GM23338 (cell line): Measurements from ENCODE around the gene CXCR3. TPM values are rescaled to one million over a fixed set of nuclear protein-coding genes. Genes with fewer than 3 reads are reported as not detected.

Experiments used
- ATAC-seq: fragments of 200-7000 bp; cut with Tn5 transposase; 3 replicates; pipeline ENCODE4 v1.9.1; 2020
- DNase-seq: peaks from one replicate; pipeline ENCODE4 v3.0.0-alpha.2; 2015; ENCODE audit warnings: low spot score
- H2AFZ ChIP-seq: fragments of 200-600 bp; sonication (generic); 2 replicates; pipeline ENCODE4 v1.8.0; 2016; ENCODE audit warnings: antibody characterized with exemption, mild to moderate bottlenecking, moderate library complexity
- H3F3A ChIP-seq: fragments of 200-600 bp; sonication (generic); replicated peaks from 2 replicates; pipeline ENCODE4 v1.8.0; 2017; ENCODE audit warnings: antibody characterized with exemption, mixed run types, low read depth
- H3K27ac ChIP-seq: fragments of 200-600 bp; sonication (generic); 2 replicates; pipeline ENCODE4 v1.6.1; 2016; ENCODE audit warnings: low read depth
- H3K27me3 ChIP-seq: fragments of 200-600 bp; sonication (generic); 2 replicates; pipeline ENCODE4 v1.8.0; 2016; ENCODE audit warnings: mild to moderate bottlenecking, mixed run types, moderate library complexity; ENCODE audit not compliant: insufficient read depth
- H3K36me3 ChIP-seq: fragments of 200-600 bp; sonication (generic); 2 replicates; pipeline ENCODE4 v1.8.0; 2016; ENCODE audit warnings: mild to moderate bottlenecking; ENCODE audit not compliant: insufficient read depth
- H3K4me1 ChIP-seq: fragments of 200-600 bp; sonication (generic); 2 replicates; pipeline ENCODE4 v1.8.0; 2016; ENCODE audit warnings: mild to moderate bottlenecking, moderate library complexity; ENCODE audit not compliant: insufficient read depth
- H3K4me2 ChIP-seq: fragments of 200-600 bp; sonication (generic); 2 replicates; pipeline ENCODE4 v1.7.1; 2017; ENCODE audit warnings: mixed run types
- H3K4me3 ChIP-seq: fragments of 200-600 bp; sonication (generic); 2 replicates; pipeline ENCODE4 v1.6.1; 2016; ENCODE audit warnings: mixed run types
- H3K79me2 ChIP-seq: fragments of 200-600 bp; sonication (generic); replicated peaks from 2 replicates; pipeline ENCODE4 v1.8.0; 2017; ENCODE audit warnings: mild to moderate bottlenecking; ENCODE audit not compliant: insufficient read depth
- H3K9me2 ChIP-seq: fragments of 200-600 bp; sonication (generic); 2 replicates; pipeline ENCODE4 v1.8.0; 2017; ENCODE audit not compliant: insufficient read depth
- H4K20me1 ChIP-seq: fragments of 200-600 bp; sonication (generic); replicated peaks from 2 replicates; pipeline ENCODE4 v1.8.0; 2017; ENCODE audit warnings: mild to moderate bottlenecking; ENCODE audit not compliant: insufficient read depth
- H3K27ac Mint-ChIP-seq: 2 replicates; pipeline ENCODE4 v1.8.0; 2020; ENCODE audit warnings: inconsistent platforms, mild to moderate bottlenecking, moderate library complexity, mixed read lengths
- H3K27me3 Mint-ChIP-seq: 3 replicates; pipeline ENCODE4 v1.8.0; 2022; ENCODE audit warnings: low read depth, mild to moderate bottlenecking, moderate library complexity, mixed read lengths, inconsistent platforms; ENCODE audit not compliant: insufficient read depth, poor library complexity
- H3K36me3 Mint-ChIP-seq: 3 replicates; pipeline ENCODE4 v1.8.0; 2021; ENCODE audit warnings: low read depth, mild to moderate bottlenecking, inconsistent platforms, moderate library complexity, mixed read lengths
- H3K4me1 Mint-ChIP-seq: 3 replicates; pipeline ENCODE4 v1.8.0; 2020; ENCODE audit warnings: mild to moderate bottlenecking, inconsistent platforms, mixed read lengths
- H3K4me3 Mint-ChIP-seq: 3 replicates; pipeline ENCODE4 v1.8.0; 2021; ENCODE audit warnings: moderate library complexity, mild to moderate bottlenecking, inconsistent platforms, mixed read lengths
- H3K9me3 Mint-ChIP-seq: 3 replicates; pipeline ENCODE4 v1.8.0; 2020; ENCODE audit warnings: moderate library complexity, mild to moderate bottlenecking, inconsistent platforms, mixed read lengths
- CREB1 ChIP-seq: fragments of 250-450 bp; sonication (Bioruptor Pico); IDR thresholded peaks from 2 replicates; pipeline ENCODE4 v1.5.0; 2020; ENCODE audit warnings: low read depth, mild to moderate bottlenecking, moderate library complexity
- EZH2 ChIP-seq: fragments of 200-600 bp; sonication (generic); IDR thresholded peaks from one replicate; pipeline ENCODE4 v1.8.0; 2017; ENCODE audit warnings: antibody characterized with exemption, mild to moderate bottlenecking, low read depth; ENCODE audit not compliant: unreplicated experiment
- EZH2phosphoT487 ChIP-seq: fragments of 200-600 bp; sonication (generic); IDR thresholded peaks from one replicate; pipeline ENCODE4 v1.8.1; 2018; ENCODE audit warnings: antibody characterized with exemption; ENCODE audit not compliant: unreplicated experiment
- JUNB ChIP-seq: IDR thresholded peaks from one replicate; pipeline ENCODE4 v1.6.1; 2016; ENCODE audit warnings: antibody characterized with exemption; ENCODE audit not compliant: unreplicated experiment
- NANOG ChIP-seq: IDR thresholded peaks from 2 replicates; pipeline ENCODE4 v1.6.1; 2016; ENCODE audit warnings: antibody characterized with exemption, borderline replicate concordance
- POLR2AphosphoS5 ChIP-seq: IDR thresholded peaks from 2 replicates; pipeline ENCODE4 v1.6.1; 2016; ENCODE audit warnings: antibody characterized with exemption, low read depth
- STAT1 ChIP-seq: IDR thresholded peaks from one replicate; pipeline ENCODE4 v1.6.1; 2016; ENCODE audit warnings: antibody characterized with exemption; ENCODE audit not compliant: unreplicated experiment
- ZNF114 ChIP-seq: fragments of 250-450 bp; sonication (Bioruptor Pico); IDR thresholded peaks from 2 replicates; pipeline ENCODE4 v1.5.0; 2020; ENCODE audit warnings: mild to moderate bottlenecking, moderate library complexity
- ZNF331 ChIP-seq: fragments of 250-450 bp; sonication (Bioruptor Pico); IDR thresholded peaks from 2 replicates; pipeline ENCODE4 v1.5.0; 2020; ENCODE audit warnings: low read depth, mild to moderate bottlenecking, moderate library complexity
- polyA plus RNA-seq: library from polyadenylated mRNA; unstranded; fragments of >200 nt; fragmentation: Nextera tagmentation; extraction: Ambion mirVana; gene quantifications from 2 replicates; pipeline ENCODE4 v1.2.1, GENCODE V29; 2016
- total RNA-seq: library from RNA; depleted of rRNA; stranded (reverse); fragments of >200 nt; shearing (Covaris generic); gene quantifications from 2 replicates; pipeline ENCODE4 v1.2.3, GENCODE V29; 2014
- TF ChIP-seq, protein P1 (sequence below): fragments of 250-450 bp; sonication (Bioruptor Pico); IDR thresholded peaks from 2 replicates; pipeline ENCODE4 v1.5.0; 2020; ENCODE audit warnings: mild to moderate bottlenecking, moderate library complexity
- TF ChIP-seq, protein P2 (sequence below): IDR thresholded peaks from one replicate; pipeline ENCODE4 v1.6.1; 2018; ENCODE audit warnings: antibody characterized with exemption; ENCODE audit not compliant: unreplicated experiment
- TF ChIP-seq, protein P3 (sequence below): IDR thresholded peaks from 2 replicates; pipeline ENCODE4 v1.6.1; 2016; ENCODE audit warnings: antibody characterized with exemption
- TF ChIP-seq, protein P4 (sequence below), 2 experiments: fragments of 200-600 bp in 1 of 2; sonication (generic) in 1 of 2; conservative IDR thresholded peaks; 2 replicates each; pipeline versions ENCODE4 v1.5.1 to v1.6.1; 2016 to 2017; ENCODE audit warnings: antibody characterized with exemption in 2 of 2, low read depth in 2 of 2, mild to moderate bottlenecking in 2 of 2, moderate library complexity in 1 of 2

The CXCR3 gene
- total and polyA plus RNA-seq, 2 experiments from 2014 or later: not detected

DNA sequence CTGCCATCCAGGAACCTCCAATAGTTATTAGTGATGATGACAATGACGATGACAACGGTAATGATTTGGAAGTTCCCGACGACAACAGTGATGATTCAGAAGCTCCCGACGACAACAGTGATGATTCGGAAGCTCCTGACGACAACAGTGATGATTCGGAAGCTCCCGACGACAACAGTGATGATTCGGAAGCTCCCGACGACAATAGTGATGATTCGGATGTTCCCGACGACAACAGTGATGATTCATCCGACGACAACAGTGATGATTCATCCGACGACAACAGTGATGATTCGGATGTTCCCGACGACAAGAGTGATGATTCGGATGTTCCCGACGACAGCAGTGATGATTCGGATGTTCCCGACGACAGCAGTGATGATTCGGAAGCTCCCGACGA, 14.7 kb downstream of the CXCR3 start:
- H3K4me2 ChIP-seq: no peak overlapping the region
- H3K4me3 ChIP-seq: no peak overlapping the region
- H3K36me3 ChIP-seq: no peaks in the 10 kb centered on the region
- no peaks in the 10 kb centered on the region for H3F3A ChIP-seq
- Mint-ChIP-seq H3K36me3 (peaks cover 44% of the 10 kb centered on the region), H3K9me3 (no peaks in the 10 kb centered on the region; the same call in 2 of the 3 replicates), H3K4me3 (no peak overlapping the region), H3K27ac (peak overlapping the region; percentile 85), H3K4me1 (peaks cover 3% of the 10 kb centered on the region; the same call in 1 of the 3 replicates), H3K27me3 (no peaks in the 10 kb centered on the region)
- no peaks in the 10 kb centered on the region for H3K4me1 ChIP-seq
- H4K20me1 ChIP-seq: no peaks in the 10 kb centered on the region
- H2AFZ ChIP-seq: no peak overlapping the region
- H3K9me2 ChIP-seq: no peaks in the 10 kb centered on the region
- no peak for DNase-seq
- no peak for TF ChIP-seq JUNB
- TF ChIP-seq, protein P1, sequence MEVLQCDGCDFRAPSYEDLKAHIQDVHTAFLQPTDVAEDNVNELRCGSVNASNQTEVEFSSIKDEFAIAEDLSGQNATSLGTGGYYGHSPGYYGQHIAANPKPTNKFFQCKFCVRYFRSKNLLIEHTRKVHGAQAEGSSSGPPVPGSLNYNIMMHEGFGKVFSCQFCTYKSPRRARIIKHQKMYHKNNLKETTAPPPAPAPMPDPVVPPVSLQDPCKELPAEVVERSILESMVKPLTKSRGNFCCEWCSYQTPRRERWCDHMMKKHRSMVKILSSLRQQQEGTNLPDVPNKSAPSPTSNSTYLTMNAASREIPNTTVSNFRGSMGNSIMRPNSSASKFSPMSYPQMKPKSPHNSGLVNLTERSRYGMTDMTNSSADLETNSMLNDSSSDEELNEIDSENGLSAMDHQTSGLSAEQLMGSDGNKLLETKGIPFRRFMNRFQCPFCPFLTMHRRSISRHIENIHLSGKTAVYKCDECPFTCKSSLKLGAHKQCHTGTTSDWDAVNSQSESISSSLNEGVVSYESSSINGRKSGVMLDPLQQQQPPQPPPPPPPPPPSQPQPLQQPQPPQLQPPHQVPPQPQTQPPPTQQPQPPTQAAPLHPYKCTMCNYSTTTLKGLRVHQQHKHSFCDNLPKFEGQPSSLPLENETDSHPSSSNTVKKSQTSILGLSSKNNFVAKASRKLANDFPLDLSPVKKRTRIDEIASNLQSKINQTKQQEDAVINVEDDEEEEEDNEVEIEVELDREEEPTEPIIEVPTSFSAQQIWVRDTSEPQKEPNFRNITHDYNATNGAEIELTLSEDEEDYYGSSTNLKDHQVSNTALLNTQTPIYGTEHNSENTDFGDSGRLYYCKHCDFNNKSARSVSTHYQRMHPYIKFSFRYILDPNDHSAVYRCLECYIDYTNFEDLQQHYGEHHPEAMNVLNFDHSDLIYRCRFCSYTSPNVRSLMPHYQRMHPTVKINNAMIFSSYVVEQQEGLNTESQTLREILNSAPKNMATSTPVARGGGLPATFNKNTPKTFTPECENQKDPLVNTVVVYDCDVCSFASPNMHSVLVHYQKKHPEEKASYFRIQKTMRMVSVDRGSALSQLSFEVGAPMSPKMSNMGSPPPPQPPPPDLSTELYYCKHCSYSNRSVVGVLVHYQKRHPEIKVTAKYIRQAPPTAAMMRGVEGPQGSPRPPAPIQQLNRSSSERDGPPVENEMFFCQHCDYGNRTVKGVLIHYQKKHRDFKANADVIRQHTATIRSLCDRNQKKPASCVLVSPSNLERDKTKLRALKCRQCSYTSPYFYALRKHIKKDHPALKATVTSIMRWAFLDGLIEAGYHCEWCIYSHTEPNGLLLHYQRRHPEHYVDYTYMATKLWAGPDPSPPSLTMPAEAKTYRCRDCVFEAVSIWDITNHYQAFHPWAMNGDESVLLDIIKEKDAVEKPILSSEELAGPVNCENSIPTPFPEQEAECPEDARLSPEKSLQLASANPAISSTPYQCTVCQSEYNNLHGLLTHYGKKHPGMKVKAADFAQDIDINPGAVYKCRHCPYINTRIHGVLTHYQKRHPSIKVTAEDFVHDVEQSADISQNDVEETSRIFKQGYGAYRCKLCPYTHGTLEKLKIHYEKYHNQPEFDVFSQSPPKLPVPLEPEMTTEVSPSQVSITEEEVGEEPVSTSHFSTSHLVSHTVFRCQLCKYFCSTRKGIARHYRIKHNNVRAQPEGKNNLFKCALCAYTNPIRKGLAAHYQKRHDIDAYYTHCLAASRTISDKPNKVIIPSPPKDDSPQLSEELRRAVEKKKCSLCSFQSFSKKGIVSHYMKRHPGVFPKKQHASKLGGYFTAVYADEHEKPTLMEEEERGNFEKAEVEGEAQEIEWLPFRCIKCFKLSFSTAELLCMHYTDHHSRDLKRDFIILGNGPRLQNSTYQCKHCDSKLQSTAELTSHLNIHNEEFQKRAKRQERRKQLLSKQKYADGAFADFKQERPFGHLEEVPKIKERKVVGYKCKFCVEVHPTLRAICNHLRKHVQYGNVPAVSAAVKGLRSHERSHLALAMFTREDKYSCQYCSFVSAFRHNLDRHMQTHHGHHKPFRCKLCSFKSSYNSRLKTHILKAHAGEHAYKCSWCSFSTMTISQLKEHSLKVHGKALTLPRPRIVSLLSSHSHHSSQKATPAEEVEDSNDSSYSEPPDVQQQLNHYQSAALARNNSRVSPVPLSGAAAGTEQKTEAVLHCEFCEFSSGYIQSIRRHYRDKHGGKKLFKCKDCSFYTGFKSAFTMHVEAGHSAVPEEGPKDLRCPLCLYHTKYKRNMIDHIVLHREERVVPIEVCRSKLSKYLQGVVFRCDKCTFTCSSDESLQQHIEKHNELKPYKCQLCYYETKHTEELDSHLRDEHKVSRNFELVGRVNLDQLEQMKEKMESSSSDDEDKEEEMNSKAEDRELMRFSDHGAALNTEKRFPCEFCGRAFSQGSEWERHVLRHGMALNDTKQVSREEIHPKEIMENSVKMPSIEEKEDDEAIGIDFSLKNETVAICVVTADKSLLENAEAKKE: no peak
- TF ChIP-seq STAT1: no peak
- no peak for TF ChIP-seq POLR2AphosphoS5
- TF ChIP-seq, protein P2, sequence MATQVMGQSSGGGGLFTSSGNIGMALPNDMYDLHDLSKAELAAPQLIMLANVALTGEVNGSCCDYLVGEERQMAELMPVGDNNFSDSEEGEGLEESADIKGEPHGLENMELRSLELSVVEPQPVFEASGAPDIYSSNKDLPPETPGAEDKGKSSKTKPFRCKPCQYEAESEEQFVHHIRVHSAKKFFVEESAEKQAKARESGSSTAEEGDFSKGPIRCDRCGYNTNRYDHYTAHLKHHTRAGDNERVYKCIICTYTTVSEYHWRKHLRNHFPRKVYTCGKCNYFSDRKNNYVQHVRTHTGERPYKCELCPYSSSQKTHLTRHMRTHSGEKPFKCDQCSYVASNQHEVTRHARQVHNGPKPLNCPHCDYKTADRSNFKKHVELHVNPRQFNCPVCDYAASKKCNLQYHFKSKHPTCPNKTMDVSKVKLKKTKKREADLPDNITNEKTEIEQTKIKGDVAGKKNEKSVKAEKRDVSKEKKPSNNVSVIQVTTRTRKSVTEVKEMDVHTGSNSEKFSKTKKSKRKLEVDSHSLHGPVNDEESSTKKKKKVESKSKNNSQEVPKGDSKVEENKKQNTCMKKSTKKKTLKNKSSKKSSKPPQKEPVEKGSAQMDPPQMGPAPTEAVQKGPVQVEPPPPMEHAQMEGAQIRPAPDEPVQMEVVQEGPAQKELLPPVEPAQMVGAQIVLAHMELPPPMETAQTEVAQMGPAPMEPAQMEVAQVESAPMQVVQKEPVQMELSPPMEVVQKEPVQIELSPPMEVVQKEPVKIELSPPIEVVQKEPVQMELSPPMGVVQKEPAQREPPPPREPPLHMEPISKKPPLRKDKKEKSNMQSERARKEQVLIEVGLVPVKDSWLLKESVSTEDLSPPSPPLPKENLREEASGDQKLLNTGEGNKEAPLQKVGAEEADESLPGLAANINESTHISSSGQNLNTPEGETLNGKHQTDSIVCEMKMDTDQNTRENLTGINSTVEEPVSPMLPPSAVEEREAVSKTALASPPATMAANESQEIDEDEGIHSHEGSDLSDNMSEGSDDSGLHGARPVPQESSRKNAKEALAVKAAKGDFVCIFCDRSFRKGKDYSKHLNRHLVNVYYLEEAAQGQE: no peak
- TF ChIP-seq, protein P3, sequence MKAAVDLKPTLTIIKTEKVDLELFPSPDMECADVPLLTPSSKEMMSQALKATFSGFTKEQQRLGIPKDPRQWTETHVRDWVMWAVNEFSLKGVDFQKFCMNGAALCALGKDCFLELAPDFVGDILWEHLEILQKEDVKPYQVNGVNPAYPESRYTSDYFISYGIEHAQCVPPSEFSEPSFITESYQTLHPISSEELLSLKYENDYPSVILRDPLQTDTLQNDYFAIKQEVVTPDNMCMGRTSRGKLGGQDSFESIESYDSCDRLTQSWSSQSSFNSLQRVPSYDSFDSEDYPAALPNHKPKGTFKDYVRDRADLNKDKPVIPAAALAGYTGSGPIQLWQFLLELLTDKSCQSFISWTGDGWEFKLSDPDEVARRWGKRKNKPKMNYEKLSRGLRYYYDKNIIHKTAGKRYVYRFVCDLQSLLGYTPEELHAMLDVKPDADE: no peak
- no peak for TF ChIP-seq CREB1 (CRISPR knock-in tag)
- TF ChIP-seq ZNF114 (CRISPR knock-in tag): no peak
- TF ChIP-seq NANOG: no peak
- no peak for TF ChIP-seq EZH2
- TF ChIP-seq, protein P4, sequence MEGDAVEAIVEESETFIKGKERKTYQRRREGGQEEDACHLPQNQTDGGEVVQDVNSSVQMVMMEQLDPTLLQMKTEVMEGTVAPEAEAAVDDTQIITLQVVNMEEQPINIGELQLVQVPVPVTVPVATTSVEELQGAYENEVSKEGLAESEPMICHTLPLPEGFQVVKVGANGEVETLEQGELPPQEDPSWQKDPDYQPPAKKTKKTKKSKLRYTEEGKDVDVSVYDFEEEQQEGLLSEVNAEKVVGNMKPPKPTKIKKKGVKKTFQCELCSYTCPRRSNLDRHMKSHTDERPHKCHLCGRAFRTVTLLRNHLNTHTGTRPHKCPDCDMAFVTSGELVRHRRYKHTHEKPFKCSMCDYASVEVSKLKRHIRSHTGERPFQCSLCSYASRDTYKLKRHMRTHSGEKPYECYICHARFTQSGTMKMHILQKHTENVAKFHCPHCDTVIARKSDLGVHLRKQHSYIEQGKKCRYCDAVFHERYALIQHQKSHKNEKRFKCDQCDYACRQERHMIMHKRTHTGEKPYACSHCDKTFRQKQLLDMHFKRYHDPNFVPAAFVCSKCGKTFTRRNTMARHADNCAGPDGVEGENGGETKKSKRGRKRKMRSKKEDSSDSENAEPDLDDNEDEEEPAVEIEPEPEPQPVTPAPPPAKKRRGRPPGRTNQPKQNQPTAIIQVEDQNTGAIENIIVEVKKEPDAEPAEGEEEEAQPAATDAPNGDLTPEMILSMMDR (conservative IDR thresholded peaks at IDR 0.05; ENCODE audit: low read depth in 2 of 2): no peak
- no peak for TF ChIP-seq EZH2phosphoT487
- TF ChIP-seq ZNF331: no peak
- ATAC-seq: no peak
- H3K27me3 ChIP-seq: no peaks in the 10 kb centered on the region
- no peak overlapping the region for H3K27ac ChIP-seq
- H3K79me2 ChIP-seq: no peaks in the 10 kb centered on the region
